MG63 (cell line): ENCODE results near the gene TMEM95. TPM values are rescaled to one million over a fixed set of nuclear protein-coding genes. Genes with fewer than 3 reads are reported as not detected.

Experiments used
- DNase-seq: peaks from one replicate; pipeline ENCODE4 v3.0.0-alpha.2; 2020
- H3K27me3 ChIP-seq: fragments of 250-450 bp; sonication (Bioruptor Pico); 2 replicates; pipeline ENCODE4 v1.5.1; 2020; ENCODE audit warnings: mild to moderate bottlenecking, moderate library complexity
- H3K36me3 ChIP-seq: fragments of 250-450 bp; sonication (Bioruptor Pico); 2 replicates; pipeline ENCODE4 v1.5.1; 2020; ENCODE audit warnings: mild to moderate bottlenecking, moderate library complexity
- H3K4me3 ChIP-seq: fragments of 250-450 bp; sonication (Bioruptor Pico); 2 replicates; pipeline ENCODE4 v1.5.1; 2020; ENCODE audit warnings: mild to moderate bottlenecking, moderate library complexity
- H3K9me3 ChIP-seq: fragments of 250-450 bp; sonication (Bioruptor Pico); 2 replicates; pipeline ENCODE4 v1.5.1; 2020; ENCODE audit warnings: mild to moderate bottlenecking, moderate library complexity
- total RNA-seq: library from RNA; depleted of rRNA; stranded (reverse); fragments of >200 nt; shearing (Covaris generic); gene quantifications from 2 replicates; pipeline ENCODE4 v1.2.3, GENCODE V29; 2014; ENCODE audit warnings: low replicate concordance

Gene TMEM95
- total RNA-seq, 1 experiment from 2014 or later = not detected

GRCh38 chr17:7383742-7384488 is 29.0 kb downstream of the TMEM95 start:
- DNase-seq = no peak
- H3K36me3 ChIP-seq = no peaks in the 10 kb centered on the region
- no peaks in the 10 kb centered on the region for H3K27me3 ChIP-seq

DNA sequence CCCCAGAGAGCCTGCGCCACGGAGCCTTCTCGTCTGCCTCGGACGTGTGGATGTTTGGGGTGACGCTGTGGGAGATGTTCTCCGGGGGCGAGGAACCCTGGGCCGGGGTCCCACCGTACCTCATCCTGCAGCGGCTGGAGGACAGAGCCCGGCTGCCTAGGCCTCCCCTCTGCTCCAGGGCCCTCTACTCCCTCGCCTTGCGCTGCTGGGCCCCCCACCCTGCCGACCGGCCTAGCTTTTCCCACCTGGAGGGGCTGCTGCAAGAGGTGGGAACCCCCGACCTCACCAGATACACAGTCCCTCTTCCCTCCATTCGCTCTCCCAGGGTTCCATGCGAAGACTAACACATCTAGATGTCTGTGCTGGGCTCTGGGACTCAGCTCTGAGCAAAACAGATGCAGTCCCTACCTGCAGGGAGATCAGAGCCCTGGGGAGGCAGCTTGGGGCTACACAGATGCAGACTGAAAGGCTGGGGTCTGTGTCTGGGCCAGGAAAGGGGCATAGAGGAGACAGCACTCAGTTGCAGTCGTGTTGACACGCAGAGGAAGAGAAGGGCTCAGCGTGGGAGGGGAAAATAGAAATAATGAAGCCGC is 29.6 kb downstream of the TMEM95 start:
- no peaks in the 10 kb centered on the region for H3K9me3 ChIP-seq
- DNase-seq = no peak
- H3K36me3 ChIP-seq = no peaks in the 10 kb centered on the region
- H3K27me3 ChIP-seq = no peaks in the 10 kb centered on the region
- H3K4me3 ChIP-seq = no peak overlapping the region

More at GRCh38 chr17:7383742-7384488, 29.0 kb downstream of the TMEM95 start:
- H3K9me3 ChIP-seq = no peaks in the 10 kb centered on the region
- H3K4me3 ChIP-seq = no peak overlapping the region

DNA sequence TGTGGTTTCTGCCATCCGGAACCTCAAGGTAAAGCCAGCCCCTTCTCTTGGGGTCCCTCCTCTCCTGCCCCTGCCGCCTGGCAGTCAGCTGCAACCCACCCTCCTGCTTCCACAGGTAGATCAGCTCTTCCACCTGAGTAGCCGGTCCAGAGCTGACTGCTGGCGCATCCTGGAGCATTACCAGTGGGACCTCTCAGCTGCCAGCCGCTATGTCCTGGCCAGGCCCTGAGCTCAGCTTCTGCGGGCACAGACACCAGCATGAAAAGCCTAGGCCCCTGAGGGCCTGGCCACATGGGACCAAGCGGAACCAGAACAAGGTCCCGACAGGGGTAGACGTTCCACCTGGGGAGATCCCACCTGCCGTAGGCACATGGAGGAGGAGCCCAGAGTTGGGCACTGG is 33.9 kb downstream of the TMEM95 start:
- Histone ChIP-seq H3K36me3 (no peaks in the 10 kb centered on the region), H3K9me3 (no peaks in the 10 kb centered on the region), H3K27me3 (no peaks in the 10 kb centered on the region), H3K4me3 (no peak overlapping the region)
- no peak for DNase-seq

DNA sequence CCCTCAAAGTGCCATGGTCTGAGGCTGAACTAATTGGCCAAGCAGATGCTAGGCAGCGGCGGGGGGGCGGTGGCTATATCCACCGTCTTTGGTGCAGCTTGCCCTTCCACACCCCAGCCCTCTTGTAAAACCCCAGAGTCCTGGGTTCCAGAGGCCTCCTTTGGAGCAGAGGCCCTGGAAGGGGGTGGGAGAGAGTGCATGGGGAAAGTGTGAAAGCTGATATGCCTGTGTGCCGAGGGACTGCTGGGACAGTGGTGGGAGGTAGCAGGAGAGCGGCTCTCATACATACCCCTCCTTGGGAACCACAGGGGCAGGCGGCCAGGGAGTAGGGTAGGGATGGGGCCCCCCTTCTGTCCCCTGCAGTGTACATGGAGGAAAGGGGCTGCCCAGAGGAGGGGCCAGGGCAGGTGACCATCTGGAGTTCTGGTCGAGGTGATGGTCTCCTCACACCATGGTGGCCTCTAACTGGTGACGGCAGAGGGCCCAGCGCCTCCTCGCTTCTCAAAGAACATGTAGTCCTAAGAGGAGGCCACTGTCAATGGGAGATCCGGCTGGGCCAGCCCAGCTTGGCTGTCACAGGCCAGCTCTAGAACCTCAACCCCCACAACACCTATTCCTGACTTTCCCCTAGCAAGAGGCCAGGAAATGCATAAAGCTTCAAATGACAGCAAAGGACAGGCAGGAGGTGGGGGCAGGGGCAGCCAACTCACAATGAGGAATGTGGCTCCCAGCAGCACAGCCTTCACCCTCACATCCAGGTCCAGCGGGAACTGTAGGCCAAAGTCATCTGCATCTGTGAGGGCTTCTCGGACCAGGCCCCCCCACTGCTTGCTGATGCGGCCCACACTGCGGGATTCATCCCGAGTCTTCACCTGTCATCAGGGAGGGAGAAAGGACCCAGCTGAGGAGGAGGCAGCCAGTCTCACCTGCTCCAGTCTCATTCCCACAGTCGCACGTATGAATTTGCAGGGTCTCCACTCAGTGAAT is 35.3 kb downstream of the TMEM95 start:
- no peak for DNase-seq
- H3K4me3 ChIP-seq = no peak overlapping the region

DNA sequence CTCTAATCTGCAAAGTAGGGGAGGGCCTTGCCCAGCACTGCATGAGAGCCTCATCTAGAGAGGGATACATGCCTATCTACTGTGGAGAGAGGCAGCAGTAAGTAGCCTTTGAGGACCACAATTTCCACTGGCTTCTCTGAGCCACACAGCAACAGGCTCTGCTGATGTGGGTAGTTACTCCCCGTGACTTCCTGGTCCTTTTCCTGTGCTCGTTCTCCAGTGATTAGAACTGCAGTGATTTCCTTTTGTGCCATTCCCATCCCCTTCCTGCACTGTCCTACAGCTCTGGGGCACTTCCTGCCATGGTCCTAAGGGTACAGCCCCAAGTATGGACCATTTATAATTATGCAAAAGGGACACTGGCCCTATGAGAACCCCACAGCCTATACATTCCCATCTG is 36.4 kb downstream of the TMEM95 start:
- Histone ChIP-seq H3K4me3 (no peak overlapping the region), H3K9me3 (no peaks in the 10 kb centered on the region), H3K27me3 (no peaks in the 10 kb centered on the region), H3K36me3 (no peaks in the 10 kb centered on the region)
- DNase-seq = no peak

More for the DNA sequence above, 35.3 kb downstream of the TMEM95 start:
- H3K9me3 ChIP-seq = no peaks in the 10 kb centered on the region
- H3K36me3 ChIP-seq = no peaks in the 10 kb centered on the region
- no peaks in the 10 kb centered on the region for H3K27me3 ChIP-seq

DNA sequence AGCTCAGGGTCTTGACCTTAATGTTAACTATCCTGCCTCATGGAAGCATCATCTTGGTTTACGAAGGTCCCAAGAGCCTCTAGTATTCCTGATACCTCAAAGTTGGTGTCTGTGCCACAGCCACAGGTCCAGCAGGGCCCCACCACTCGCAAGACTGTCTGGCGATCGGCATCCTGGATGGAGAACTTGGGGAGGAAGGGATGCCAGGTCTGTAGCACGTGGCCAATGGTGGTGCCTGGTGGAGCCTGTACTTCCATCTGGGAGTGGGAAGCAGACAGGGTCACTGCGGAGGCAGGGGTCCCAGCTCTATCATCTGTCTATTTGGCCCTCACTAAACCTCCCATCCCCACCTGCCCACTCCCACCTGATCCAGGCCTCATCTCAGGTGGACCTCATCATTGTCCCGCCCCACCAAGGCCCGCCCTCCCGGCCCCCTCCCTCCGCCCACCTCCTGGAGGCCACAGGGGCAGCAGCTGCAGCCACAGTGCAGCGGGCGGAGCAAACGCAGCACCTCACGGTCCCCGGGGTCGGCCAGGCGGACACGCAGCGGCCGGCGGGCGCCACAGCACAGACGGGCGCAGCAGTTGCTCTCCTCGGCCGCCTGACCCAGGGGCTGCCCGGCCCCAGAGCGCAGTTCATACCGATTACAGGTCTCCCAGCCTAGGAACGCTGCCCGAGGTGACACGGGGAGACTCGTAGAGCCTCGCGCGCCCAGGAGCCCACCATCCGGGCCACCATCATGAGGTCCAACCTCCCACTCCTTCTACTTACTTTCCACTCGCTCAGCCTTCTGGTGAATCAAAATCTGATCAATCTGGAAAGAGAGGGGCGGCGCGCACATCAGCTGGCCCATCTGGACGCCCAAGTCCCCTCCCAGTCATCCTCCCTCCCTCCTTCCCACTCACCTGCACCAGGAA is 38.0 kb downstream of the TMEM95 start:
- Histone ChIP-seq H3K36me3 (no peaks in the 10 kb centered on the region), H3K9me3 (no peaks in the 10 kb centered on the region), H3K4me3 (peak overlapping the region; percentile 67), H3K27me3 (no peaks in the 10 kb centered on the region)
- no peak for DNase-seq

GRCh38 chr17:7393613-7394451 is 38.9 kb downstream of the TMEM95 start:
- DNase-seq = no peak
- Histone ChIP-seq H3K9me3 (no peaks in the 10 kb centered on the region), H3K36me3 (no peaks in the 10 kb centered on the region), H3K4me3 (peak overlapping the region; percentile 67), H3K27me3 (no peaks in the 10 kb centered on the region)

- H3K36me3 ChIP-seq = no peaks in the 10 kb centered on the region
- DNase-seq = peak; percentile 87
- peak within 1 kb of the TSS; percentile 67 for H3K4me3 ChIP-seq
- H3K27me3 ChIP-seq = no peaks in the 10 kb centered on the region
- H3K9me3 ChIP-seq = no peaks in the 10 kb centered on the region
Observed at GRCh38 chr17:7394452-7395191, 39.7 kb downstream of the TMEM95 start, which contains the start of gene PLSCR3. Gene PLSCR3 (minus strand): TSS chr17:7394525. CDS start chr17:7394110, 415 bp downstream.

DNA sequence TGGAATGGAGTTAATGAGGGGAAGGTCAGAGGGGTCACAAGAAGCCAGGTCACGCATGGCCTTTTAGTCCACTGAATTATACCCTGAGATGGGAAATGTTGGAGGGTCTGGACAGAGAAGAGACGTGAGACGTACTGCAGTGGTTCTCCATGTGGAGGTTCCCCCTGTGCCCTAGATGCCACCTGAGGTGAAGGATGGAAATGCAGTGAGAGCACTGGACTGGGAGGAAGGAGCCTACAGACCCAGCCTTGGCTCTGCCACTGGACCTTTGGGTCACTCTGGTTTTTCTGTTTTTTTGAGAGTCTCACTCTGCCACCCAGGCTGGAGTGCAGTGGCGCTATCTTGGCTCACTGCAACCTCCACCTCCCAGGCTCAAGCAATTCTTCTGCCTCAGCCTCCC is 41.2 kb downstream of the TMEM95 start:
- Histone ChIP-seq H3K27me3 (no peaks in the 10 kb centered on the region), H3K4me3 (no peak overlapping the region), H3K36me3 (no peaks in the 10 kb centered on the region), H3K9me3 (no peaks in the 10 kb centered on the region)
- DNase-seq = no peak

GRCh38 chr17:7398612-7399011 is 43.7 kb downstream of the TMEM95 start:
- no peak for DNase-seq
- H3K36me3 ChIP-seq = no peaks in the 10 kb centered on the region
- H3K4me3 ChIP-seq = no peak overlapping the region

DNA sequence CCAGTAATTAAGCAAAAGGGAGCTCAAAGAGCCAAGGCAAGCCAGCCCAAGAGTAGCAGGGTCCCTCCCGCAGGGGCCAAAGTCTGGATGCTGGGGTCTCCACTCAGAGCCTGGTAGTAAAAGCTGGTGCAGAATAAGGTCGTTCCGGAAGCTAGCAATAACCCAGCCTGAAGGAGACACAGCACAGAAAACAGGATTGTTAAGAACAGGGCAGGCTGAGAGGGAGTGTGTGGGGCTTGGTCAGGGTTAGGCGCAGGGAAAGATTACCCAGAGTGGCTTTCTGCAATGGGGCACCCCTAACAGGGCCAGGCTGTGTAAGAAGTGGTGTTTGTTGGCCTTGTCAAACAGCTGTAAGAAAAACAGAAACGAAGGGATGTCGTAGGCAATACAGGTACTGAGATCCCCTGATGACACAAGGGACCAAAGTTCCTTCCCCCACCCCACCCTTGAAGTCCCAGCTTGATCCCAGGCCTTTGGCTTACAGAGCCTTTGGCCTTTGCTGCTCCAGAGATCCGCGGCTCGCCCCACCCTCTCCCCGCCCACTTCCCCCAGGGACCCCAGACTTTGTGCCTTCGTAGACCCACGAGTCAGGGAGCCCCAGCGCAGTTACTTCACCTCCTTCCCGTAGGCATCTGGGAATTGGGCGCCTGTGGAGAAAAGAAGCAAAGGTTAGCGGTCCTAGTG is 48.2 kb downstream of the TMEM95 start:
- Histone ChIP-seq H3K9me3 (no peaks in the 10 kb centered on the region), H3K36me3 (no peaks in the 10 kb centered on the region), H3K4me3 (peak overlapping the region; percentile 57), H3K27me3 (no peaks in the 10 kb centered on the region)
- DNase-seq = no peak

More at GRCh38 chr17:7398612-7399011, 43.7 kb downstream of the TMEM95 start:
- no peaks in the 10 kb centered on the region for H3K9me3 ChIP-seq
- no peaks in the 10 kb centered on the region for H3K27me3 ChIP-seq

DNA sequence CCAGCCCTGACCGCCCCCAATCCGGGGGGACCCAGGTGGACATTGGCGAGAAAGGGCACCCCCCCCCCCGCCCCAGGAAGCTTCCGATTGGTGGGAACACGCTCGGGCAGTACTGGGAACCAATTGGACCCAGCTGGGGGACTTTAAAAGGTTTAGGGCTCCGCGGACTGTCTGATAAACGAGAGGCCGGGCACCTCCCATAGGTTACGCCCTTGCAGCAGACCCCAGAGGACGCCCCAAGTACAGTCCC is 48.7 kb downstream of the TMEM95 start:
- no peaks in the 10 kb centered on the region for H3K27me3 ChIP-seq
- no peaks in the 10 kb centered on the region for H3K9me3 ChIP-seq
- H3K4me3 ChIP-seq = peak overlapping the region; percentile 57
- DNase-seq = no peak
- H3K36me3 ChIP-seq = no peaks in the 10 kb centered on the region; the same call in 1 of the 2 replicates

DNA sequence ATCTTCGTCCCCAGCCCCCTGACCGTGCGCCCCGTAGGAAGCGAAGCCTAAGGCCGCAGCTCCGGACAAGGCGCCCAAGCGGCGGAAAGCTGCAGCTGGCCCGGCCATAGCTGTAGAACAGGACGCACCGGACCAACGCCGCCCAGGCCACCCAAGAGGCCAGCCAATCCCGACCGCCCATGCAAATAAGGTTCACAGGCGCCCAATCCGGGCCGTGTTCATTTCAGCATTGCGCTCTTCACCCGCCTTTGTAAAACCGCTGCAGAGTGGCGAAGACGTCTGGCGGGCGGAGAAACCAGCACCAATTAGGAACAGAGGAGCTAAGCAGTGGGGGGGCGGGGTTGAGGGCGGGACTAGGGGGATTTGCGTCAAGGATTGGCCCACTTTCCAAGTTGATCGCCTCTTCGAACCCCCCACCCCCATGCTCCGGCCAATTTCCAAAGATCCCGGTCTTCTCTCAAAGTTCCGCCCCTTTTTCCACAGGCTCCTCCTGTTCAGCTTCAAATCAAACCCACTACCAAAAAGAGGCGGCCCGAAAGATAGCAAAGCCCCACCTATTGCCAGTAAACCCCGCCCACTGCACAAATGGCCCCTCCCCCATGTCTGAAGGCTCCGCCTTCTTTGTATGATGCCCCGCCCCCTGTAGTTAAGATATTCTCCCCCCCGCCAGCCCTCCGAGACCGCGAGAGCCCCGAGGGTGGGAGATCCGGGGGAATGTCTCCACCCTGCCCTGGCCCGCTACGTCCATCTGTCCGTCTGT is 49.2 kb downstream of the TMEM95 start, which contains the start of gene TMEM256:
TMEM256 (minus strand) TSS at position 121 of the 760 bp plus-strand sequence; CDS start at position 108, 13 bp downstream.
- peak; percentile 96 for DNase-seq

More for the DNA sequence above, 49.2 kb downstream of the TMEM95 start, which contains the start of gene TMEM256:
- no peaks in the 10 kb centered on the region for H3K27me3 ChIP-seq
- no peaks in the 10 kb centered on the region; the same call in 1 of the 2 replicates for H3K36me3 ChIP-seq
- peak within 1 kb of the TSS; percentile 57 for H3K4me3 ChIP-seq
- no peaks in the 10 kb centered on the region for H3K9me3 ChIP-seq
